ENCODE results near the gene FGGY.
"Not testable (repeated sequence)": the region's sequence is repeated elsewhere in the genome, so short reads cannot be mapped to it uniquely, and the experiment has no call there.

The FGGY gene

DNA sequence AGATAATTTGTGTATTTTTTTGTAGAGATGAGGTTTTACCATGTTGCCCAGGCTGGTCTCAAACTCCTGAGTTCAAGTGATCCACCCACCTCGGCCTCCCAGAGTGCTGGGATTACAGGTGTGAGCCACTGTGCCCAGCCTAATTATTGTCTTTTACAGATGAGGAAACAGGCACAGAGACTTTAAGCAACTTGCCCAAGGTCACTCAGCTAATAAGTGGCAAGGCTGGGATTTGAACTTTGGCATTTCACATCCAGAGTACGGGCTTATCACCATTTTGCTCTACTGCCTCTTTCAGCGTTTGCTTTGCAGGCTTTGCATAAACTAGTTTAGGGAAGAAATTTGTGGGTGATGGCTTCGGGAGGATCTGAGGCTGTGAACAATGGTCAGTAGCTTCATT is 57.3 kb downstream of the FGGY start:
- DNase-seq = not testable (repeated sequence)

DNA sequence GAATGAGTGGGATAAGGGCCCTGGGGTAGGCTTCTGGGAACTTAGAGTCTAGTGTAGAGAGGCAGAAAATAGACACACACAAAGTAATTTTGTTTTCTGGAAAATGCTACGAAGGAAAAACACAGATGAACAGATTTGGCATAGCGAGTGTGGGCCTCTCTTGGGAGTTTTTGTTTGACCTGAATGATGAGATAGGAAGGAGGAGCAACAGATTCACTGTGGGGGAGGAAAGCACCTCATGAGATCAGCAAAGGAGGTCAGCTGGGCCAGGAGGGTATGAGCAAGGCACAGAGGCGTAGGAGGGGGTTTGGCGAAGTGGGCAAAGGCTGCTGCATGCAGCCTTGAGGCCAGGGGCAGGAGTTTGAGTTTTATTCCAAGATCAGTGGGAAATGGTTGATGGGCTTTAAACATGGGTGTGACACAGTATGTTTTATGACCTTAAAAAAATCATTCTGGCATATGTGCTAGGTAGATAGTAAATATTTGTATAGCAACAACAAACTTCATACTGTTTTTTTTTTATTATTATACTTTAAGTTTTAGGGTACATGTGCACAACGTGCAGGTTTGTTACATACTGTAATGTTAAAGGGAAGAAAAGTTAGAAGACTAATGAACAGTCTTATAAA is 57.9 kb downstream of the FGGY start:
- DNase-seq = no peak

- no peak for DNase-seq
These were observed 58.5 kb downstream of the FGGY start for GRCh38 chr1:59355361-59355760.

- DNase-seq = no peak
These were observed 59.7 kb downstream of the FGGY start for GRCh38 chr1:59356627-59357026.

- no peak for DNase-seq
These were observed 60.9 kb downstream of the FGGY start for GRCh38 chr1:59357645-59358320.

- DNase-seq = no peak
These were observed 62.4 kb downstream of the FGGY start for GRCh38 chr1:59359325-59359724.

GRCh38 chr1:59360170-59360569 is 63.3 kb downstream of the FGGY start:
- DNase-seq = no peak

GRCh38 chr1:59360729-59361128 is 63.8 kb downstream of the FGGY start:
- DNase-seq = no peak

GRCh38 chr1:59361766-59362165 is 64.9 kb downstream of the FGGY start:
- DNase-seq = no peak

GRCh38 chr1:59364037-59364436 is 67.1 kb downstream of the FGGY start:
- no peak for DNase-seq

DNA sequence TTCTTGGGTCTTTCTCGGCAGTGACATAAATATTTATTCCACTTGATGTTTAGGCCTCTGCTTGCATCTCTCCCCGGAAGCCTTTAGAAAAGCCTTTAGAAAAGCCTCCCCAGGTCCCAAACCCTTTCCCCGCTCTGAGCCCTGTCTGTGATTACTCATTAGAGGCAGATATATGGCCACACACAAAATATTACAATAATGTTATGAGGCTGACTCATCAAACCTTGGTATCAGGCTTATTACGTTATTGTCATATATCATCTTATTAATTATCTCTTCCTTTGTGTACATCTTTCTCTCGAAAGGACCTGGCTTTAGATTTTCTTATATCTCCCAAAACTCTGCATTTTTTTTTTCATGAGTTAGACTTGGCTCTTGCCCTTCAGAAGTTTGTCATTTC is 69.5 kb downstream of the FGGY start:
- DNase-seq = no peak

- DNase-seq = no peak
These were observed 70.6 kb downstream of the FGGY start for GRCh38 chr1:59367301-59368007.

- DNase-seq = no peak
These were observed 71.2 kb downstream of the FGGY start for GRCh38 chr1:59368008-59368670.

DNA sequence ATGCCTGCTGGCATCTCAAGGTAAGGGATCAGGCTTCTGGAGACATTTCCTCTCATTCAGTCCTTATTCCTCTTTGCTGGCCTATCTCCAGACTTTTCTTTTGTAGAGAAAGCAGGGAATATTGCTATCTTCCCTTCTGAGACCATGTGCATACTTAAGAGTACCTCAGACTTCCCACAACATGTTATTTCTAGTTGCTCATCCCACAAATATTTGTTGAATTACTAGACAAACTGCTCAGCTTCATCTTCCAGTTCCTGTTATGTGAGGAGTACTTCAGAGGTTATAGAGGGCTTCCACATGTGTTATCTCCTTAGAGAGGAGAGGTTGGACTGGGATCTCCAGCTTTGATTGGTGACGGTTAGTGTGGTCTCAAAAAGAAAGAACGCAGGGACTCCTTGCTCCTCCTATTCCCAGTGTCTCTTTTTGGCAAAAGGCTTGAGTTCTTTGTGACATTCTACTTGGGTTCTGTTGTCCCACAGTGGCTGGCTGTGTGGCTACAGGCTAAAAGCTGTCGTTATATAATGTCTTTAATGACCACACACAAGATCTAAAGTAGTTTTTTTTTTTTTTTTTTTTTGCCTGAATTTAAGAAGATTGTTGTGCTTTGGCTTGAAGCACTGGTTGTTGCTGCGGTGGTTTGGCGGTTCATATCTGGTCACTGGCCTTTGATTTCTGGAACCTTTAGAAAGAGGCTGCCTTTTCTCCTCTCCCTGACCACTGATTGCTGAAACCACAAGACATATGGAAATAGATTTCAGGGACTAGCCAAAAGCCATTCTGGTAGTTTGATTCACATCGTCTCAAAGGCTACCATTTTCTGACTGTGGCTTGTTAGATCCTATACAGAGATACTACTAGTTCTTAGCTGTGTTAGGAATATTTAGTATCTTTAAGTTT is 78.7 kb downstream of the FGGY start:
- DNase-seq = no peak

GRCh38 chr1:59377350-59377904 is 80.5 kb downstream of the FGGY start:
- DNase-seq = no peak

- DNase-seq = no peak
These were observed 81.9 kb downstream of the FGGY start for GRCh38 chr1:59378621-59379370.

DNA sequence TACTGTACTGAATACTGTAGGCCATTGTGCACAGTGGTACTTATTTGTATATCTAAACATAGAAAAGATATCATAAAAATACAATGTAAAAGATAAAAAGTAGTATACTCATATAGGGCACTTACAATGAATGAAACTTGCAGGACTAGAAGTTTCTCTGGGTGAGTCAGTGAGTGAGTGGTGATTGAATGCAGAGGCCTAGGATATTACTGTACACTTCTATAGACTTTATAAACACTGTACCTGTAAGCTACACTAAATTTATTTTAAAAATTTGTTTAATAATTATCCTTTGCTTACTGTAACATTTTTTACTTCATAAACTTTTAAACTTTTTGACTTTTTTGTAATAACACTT is 82.5 kb downstream of the FGGY start:
- no peak for DNase-seq

GRCh38 chr1:59383963-59384362 is 87.1 kb downstream of the FGGY start:
- no peak for DNase-seq

- peak; percentile 54 for DNase-seq
These were observed 87.5 kb downstream of the FGGY start for GRCh38 chr1:59384443-59384842.

DNA sequence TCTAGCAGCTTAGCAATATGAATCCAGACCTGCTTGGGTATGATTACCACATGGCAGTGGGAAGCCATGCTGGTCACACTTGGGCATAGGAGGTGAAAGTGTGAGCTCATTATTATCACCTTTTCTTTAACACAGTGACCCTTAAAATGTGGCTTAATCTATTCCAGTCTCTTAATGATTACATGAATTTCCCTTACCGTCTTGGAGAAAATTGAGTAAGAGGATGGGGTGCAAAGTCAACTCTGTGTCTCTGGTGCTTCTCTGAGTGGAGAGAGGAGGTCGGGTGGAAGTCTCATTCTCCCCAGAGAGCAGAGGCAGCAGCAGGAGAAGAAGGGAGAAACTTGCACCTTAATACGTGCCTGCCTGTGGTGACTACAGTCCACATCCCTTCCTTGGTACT is 91.3 kb downstream of the FGGY start:
- DNase-seq = no peak

DNA sequence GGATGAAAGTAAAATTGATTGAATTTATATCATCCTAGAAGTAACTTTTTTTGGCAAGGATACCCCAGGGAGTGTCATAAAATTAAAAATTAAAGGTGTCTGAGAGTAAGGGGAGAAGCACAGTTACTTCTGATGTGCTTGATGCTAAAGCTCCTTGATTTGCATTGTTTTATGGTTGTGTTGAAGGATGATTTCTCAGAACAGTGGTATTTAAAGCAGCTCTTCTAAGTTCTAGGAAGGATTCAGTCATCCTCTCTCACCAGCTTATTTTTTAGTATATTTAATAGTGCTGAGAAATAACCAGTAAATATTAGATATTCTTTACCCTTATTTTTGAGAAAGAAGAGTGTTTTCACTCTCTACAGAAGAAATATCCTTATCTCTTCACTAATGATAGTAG is 93.0 kb downstream of the FGGY start:
- DNase-seq = no peak

- DNase-seq = no peak
These were observed 93.4 kb downstream of the FGGY start for GRCh38 chr1:59390307-59390706.
